ENCODE measurements around the gene IL31RA.

The IL31RA gene

GRCh38 chr5:55852503-55852902 lies 1.3 kb downstream of the IL31RA start:
- TF ChIP-seq FOXM1 (IDR thresholded peaks at IDR 0.05; ENCODE audit: borderline replicate concordance) (no peak), LEF1 (IDR thresholded peaks at IDR 0.05; ENCODE audit: borderline replicate concordance) (no peak), HDGF (IDR thresholded peaks at IDR 0.05; ENCODE audit: borderline replicate concordance) (no peak), SP1 (IDR thresholded peaks at IDR 0.05) (no peak), CTBP1 (IDR thresholded peaks at IDR 0.05; ENCODE audit: borderline replicate concordance) (no peak), FOXA1 (IDR thresholded peaks at IDR 0.05) (no peak), ARNT (IDR thresholded peaks at IDR 0.05) (no peak), SUZ12 (IDR thresholded peaks at IDR 0.05) (no peak), NFRKB (IDR thresholded peaks at IDR 0.05) (no peak), BHLHE40 (IDR thresholded peaks at IDR 0.05; ENCODE audit: borderline replicate concordance) (no peak), L3MBTL2 (conservative IDR thresholded peaks at IDR 0.05) (no peak), FOXK2 (IDR thresholded peaks at IDR 0.05) (no peak), ELF4 (IDR thresholded peaks at IDR 0.05) (no peak), TARDBP (IDR thresholded peaks at IDR 0.05) (no peak)
- TF ChIP-seq, protein P1, sequence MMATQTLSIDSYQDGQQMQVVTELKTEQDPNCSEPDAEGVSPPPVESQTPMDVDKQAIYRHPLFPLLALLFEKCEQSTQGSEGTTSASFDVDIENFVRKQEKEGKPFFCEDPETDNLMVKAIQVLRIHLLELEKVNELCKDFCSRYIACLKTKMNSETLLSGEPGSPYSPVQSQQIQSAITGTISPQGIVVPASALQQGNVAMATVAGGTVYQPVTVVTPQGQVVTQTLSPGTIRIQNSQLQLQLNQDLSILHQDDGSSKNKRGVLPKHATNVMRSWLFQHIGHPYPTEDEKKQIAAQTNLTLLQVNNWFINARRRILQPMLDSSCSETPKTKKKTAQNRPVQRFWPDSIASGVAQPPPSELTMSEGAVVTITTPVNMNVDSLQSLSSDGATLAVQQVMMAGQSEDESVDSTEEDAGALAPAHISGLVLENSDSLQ (IDR thresholded peaks at IDR 0.05), result no peak
- DNase-seq (ENCODE audit: extremely low spot score), result no peak
- ChIA-PET CTCF (no interaction called here), POLR2A (no interaction called here)

GRCh38 chr5:55853041-55853670 lies 2.0 kb downstream of the IL31RA start:
- TF ChIP-seq L3MBTL2 (conservative IDR thresholded peaks at IDR 0.05) (no peak), FOXA1 (IDR thresholded peaks at IDR 0.05) (no peak), TARDBP (IDR thresholded peaks at IDR 0.05) (no peak), CTBP1 (IDR thresholded peaks at IDR 0.05; ENCODE audit: borderline replicate concordance) (no peak), SP1 (IDR thresholded peaks at IDR 0.05) (no peak), HDGF (IDR thresholded peaks at IDR 0.05; ENCODE audit: borderline replicate concordance) (no peak), NFRKB (IDR thresholded peaks at IDR 0.05) (no peak), SUZ12 (IDR thresholded peaks at IDR 0.05) (no peak), ELF4 (IDR thresholded peaks at IDR 0.05) (no peak)
- TF ChIP-seq, protein P1 (IDR thresholded peaks at IDR 0.05), result no peak
- DNase-seq (ENCODE audit: extremely low spot score), result no peak
- POLR2A ChIA-PET, result no interaction called here
- CTCF ChIA-PET, result no interaction called here

GRCh38 chr5:55853818-55854217 lies 2.7 kb downstream of the IL31RA start:
- CTCF ChIA-PET, result no interaction called here
- POLR2A ChIA-PET, result no interaction called here
- no peak for DNase-seq (ENCODE audit: extremely low spot score)
- no peak for TF ChIP-seq ZNF384 (IDR thresholded peaks at IDR 0.05)
- TF ChIP-seq ARNT (IDR thresholded peaks at IDR 0.05), result no peak
- no peak for TF ChIP-seq FOXM1 (IDR thresholded peaks at IDR 0.05; ENCODE audit: borderline replicate concordance)
- no peak for TF ChIP-seq CTBP1 (IDR thresholded peaks at IDR 0.05; ENCODE audit: borderline replicate concordance)
- no peak for TF ChIP-seq BHLHE40 (IDR thresholded peaks at IDR 0.05; ENCODE audit: borderline replicate concordance)
- no peak for TF ChIP-seq FOXA1 (IDR thresholded peaks at IDR 0.05)
- no peak for TF ChIP-seq LEF1 (IDR thresholded peaks at IDR 0.05; ENCODE audit: borderline replicate concordance)
- TF ChIP-seq TARDBP (IDR thresholded peaks at IDR 0.05), result no peak
- TF ChIP-seq ELF4 (IDR thresholded peaks at IDR 0.05), result no peak
- TF ChIP-seq HDGF (IDR thresholded peaks at IDR 0.05; ENCODE audit: borderline replicate concordance), result no peak
- TF ChIP-seq L3MBTL2 (conservative IDR thresholded peaks at IDR 0.05), result no peak
- TF ChIP-seq SP1 (IDR thresholded peaks at IDR 0.05), result no peak
- no peak for TF ChIP-seq NFRKB (IDR thresholded peaks at IDR 0.05)
- TF ChIP-seq SUZ12 (IDR thresholded peaks at IDR 0.05), result no peak
- TF ChIP-seq, protein P1 (IDR thresholded peaks at IDR 0.05), result no peak
- no peak for TF ChIP-seq FOXK2 (IDR thresholded peaks at IDR 0.05)

DNA sequence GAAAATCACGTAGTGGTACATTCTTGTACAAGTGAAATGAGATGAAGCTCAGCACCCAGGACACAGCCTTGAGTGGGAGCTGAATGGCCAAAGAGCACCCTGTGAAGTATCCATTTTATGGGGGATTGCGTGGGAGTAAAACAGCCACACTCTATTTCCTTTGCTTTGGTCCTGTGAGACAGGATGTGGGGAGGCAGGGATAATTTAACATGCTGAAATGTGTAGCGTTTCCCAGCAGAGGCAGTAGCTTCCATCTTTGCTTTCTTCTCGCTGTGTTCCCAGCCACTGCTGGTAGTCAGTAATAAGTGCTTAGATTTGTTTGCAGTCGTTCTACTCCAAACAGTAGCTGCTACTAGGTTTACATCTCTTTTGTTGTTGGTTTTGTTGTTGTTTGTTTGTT lies 4.4 kb downstream of the IL31RA start:
- TF ChIP-seq FOXK2 (IDR thresholded peaks at IDR 0.05) (no peak), BHLHE40 (IDR thresholded peaks at IDR 0.05; ENCODE audit: borderline replicate concordance) (no peak), HDGF (IDR thresholded peaks at IDR 0.05; ENCODE audit: borderline replicate concordance) (no peak), NFRKB (IDR thresholded peaks at IDR 0.05) (no peak)
- no peak for DNase-seq (ENCODE audit: extremely low spot score)
- ChIA-PET CTCF (no interaction called here), POLR2A (no interaction called here)

GRCh38 chr5:55856516-55857246 lies 5.5 kb downstream of the IL31RA start:
- ChIA-PET CTCF (no interaction called here), POLR2A (no interaction called here)
- TF ChIP-seq ZNF384 (IDR thresholded peaks at IDR 0.05), result no peak
- no peak for TF ChIP-seq SUZ12 (IDR thresholded peaks at IDR 0.05)
- TF ChIP-seq FOXM1 (IDR thresholded peaks at IDR 0.05; ENCODE audit: borderline replicate concordance), result no peak
- TF ChIP-seq NFRKB (IDR thresholded peaks at IDR 0.05), result no peak
- TF ChIP-seq ELF4 (IDR thresholded peaks at IDR 0.05), result no peak
- no peak for DNase-seq (ENCODE audit: extremely low spot score)

DNA sequence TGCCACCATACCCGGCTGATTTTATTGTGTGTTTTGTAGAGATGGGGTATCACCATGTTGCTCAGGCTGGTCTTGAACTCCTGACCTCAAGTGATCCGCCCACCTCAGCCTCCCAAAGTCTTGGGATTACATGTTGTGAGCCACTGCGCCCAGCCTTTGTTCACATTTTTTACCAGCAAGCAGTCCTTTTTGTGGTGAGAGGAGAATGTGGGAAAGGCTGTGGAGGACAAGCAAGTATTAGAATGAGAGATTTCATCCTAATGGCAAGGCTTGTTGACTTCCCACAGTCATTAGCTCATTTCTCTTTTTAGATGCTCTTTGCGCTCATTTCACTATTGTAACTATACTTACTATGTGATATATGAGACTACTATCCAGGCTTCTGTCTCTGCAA lies 6.1 kb downstream of the IL31RA start:
- CTCF ChIA-PET, result no interaction called here
- POLR2A ChIA-PET, result no interaction called here
- no peak for TF ChIP-seq HDGF (IDR thresholded peaks at IDR 0.05; ENCODE audit: borderline replicate concordance)
- no peak for TF ChIP-seq BHLHE40 (IDR thresholded peaks at IDR 0.05; ENCODE audit: borderline replicate concordance)
- TF ChIP-seq ELF4 (IDR thresholded peaks at IDR 0.05), result no peak
- TF ChIP-seq FOXA1 (IDR thresholded peaks at IDR 0.05), result no peak
- TF ChIP-seq FOXK2 (IDR thresholded peaks at IDR 0.05), result no peak
- TF ChIP-seq, protein P1 (IDR thresholded peaks at IDR 0.05), result no peak
- TF ChIP-seq TARDBP (IDR thresholded peaks at IDR 0.05), result no peak
- TF ChIP-seq ZNF384 (IDR thresholded peaks at IDR 0.05), result no peak
- TF ChIP-seq L3MBTL2 (conservative IDR thresholded peaks at IDR 0.05), result no peak
- TF ChIP-seq LEF1 (IDR thresholded peaks at IDR 0.05; ENCODE audit: borderline replicate concordance), result no peak
- DNase-seq (ENCODE audit: extremely low spot score), result no peak

Data from HEK293T (cell line).